D721Med (cell line): ENCODE results near the gene MBD5.
A peak's percentile ranks its signal among the peaks of the same experiment; 100 is the strongest.

Experiments used
- DNase-seq: peaks from one replicate; pipeline ENCODE4 v3.0.0; 2011; ENCODE audit warnings: low spot score; ENCODE audit not compliant: insufficient read length
- FAIRE-seq: peaks from 2 replicates; lab custom pipeline; 2011; peaks lifted over from hg19 to GRCh38; lab: Jason Lieb, UNC
- TF ChIP-seq, protein P1 (sequence below): IDR thresholded peaks from 2 replicates; pipeline ENCODE4 v1.5.1; 2012; ENCODE audit warnings: mild to moderate bottlenecking, control low read depth; ENCODE audit not compliant: insufficient read depth; ENCODE audit errors: missing control alignments

Gene MBD5

DNA sequence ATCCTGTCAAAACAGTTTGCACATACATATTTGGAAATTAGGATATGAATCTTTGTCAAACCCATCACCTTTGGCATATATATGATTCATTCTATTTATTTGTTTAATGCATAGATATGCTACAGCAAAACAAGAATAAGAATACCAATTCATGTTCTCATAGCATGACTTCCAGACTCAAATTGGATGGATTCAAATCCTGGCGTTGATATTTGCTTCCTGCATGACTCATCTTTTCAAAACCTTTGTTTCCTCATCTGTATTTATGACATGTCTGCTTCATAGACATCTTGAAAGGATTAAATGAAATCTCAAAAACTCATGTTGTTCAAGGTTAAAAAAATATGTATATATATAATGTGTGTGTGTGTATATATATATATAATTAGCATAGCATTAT is 261.3 kb downstream of the MBD5 start:
- peak; percentile 78 for FAIRE-seq
- DNase-seq = no peak
- TF ChIP-seq, protein P1, sequence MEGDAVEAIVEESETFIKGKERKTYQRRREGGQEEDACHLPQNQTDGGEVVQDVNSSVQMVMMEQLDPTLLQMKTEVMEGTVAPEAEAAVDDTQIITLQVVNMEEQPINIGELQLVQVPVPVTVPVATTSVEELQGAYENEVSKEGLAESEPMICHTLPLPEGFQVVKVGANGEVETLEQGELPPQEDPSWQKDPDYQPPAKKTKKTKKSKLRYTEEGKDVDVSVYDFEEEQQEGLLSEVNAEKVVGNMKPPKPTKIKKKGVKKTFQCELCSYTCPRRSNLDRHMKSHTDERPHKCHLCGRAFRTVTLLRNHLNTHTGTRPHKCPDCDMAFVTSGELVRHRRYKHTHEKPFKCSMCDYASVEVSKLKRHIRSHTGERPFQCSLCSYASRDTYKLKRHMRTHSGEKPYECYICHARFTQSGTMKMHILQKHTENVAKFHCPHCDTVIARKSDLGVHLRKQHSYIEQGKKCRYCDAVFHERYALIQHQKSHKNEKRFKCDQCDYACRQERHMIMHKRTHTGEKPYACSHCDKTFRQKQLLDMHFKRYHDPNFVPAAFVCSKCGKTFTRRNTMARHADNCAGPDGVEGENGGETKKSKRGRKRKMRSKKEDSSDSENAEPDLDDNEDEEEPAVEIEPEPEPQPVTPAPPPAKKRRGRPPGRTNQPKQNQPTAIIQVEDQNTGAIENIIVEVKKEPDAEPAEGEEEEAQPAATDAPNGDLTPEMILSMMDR = no peak

GRCh38 chr2:148292431-148292830 is 271.5 kb downstream of the MBD5 start:
- TF ChIP-seq, protein P1 = no peak
- no peak for FAIRE-seq

DNA sequence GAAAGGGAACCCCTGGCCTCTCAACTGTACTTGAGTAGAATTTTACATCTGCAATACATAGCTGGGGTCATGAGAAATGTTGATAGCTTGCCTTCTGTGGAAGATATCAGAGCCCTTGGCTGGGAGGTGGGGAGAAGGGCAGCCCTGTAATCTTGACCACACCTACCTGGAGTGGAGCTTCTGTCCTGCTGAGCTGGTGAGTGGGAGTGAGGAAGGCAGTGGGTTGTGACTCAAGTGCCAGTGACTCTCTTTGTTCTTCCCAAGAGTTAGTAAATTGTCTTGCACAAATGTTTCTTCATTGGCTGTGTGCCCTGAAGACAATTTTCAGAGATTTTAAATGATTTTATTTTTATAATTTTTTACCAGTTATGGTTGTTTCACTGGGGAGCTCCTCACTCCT is 277.3 kb downstream of the MBD5 start:
- TF ChIP-seq, protein P1 = no peak
- DNase-seq = no peak
- no peak for FAIRE-seq

More at GRCh38 chr2:148292431-148292830, 271.5 kb downstream of the MBD5 start:
- no peak for DNase-seq

DNA sequence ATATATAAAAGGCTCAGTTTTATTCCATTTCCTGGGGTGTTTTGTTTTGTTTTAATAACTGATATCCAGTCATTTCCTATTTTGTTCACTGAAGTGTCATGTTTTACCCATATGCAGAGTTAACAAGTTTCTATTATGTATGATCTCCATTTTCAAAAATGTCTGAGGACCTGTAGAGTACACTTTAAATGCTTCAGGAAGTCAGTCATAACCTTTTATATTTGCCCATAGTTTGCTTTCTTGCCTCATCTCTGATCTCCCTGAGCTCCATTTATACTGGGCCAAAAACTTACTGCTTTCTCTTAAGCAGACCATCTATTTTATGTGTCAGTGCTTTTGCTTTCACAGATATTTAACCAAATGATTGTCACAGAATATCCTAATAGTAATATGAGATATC is 278.7 kb downstream of the MBD5 start:
- DNase-seq (no peak), FAIRE-seq (no peak)
- TF ChIP-seq, protein P1 = no peak

GRCh38 chr2:148300544-148300943 is 279.7 kb downstream of the MBD5 start:
- FAIRE-seq (no peak), DNase-seq (no peak)
- TF ChIP-seq, protein P1 = no peak

- TF ChIP-seq, protein P1 = no peak
- DNase-seq (no peak), FAIRE-seq (no peak)
Observed at GRCh38 chr2:148301362-148301761, 280.5 kb downstream of the MBD5 start.

DNA sequence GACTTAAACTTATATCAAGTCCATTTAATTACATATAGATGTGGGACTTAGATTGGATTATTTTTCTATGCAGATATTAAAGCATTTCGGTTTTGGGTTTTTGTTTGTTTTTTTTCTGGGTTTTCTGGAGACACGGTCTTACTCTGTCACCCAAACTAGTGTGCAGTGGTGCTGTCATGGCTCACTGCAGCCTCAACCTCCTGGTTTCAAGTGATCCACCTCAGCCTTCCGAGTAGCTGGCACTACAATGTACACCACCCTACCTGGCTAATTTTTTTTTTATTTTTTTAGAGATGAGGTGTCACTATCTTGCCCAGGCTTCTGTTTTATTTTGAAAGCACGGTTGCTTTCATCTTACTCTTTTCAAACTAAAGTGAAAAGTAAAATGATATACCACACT is 281.6 kb downstream of the MBD5 start:
- FAIRE-seq (no peak), DNase-seq (no peak)
- TF ChIP-seq, protein P1 = no peak
